BLaER1 treated with 17β-estradiol and CSF1 and Interleukin-3, amounts not matched to agents 10 nM and 100 nM (cell line): ENCODE measurements around the gene HIVEP1.
"Not testable (repeated sequence)": the region's sequence is repeated elsewhere in the genome, so short reads cannot be mapped to it uniquely, and the experiment has no call there.

Experiments
- H3K27ac ChIP-seq, 11 experiments: shearing (Covaris generic); formaldehyde crosslinking; 2 replicates each; pipeline ENCODE4 v1.8.1; 2022
- H3K27me3 ChIP-seq, 11 experiments: shearing (Covaris generic); formaldehyde crosslinking; 2 replicates each; pipeline ENCODE4 v1.8.1; 2022
- H3K36me3 ChIP-seq, 11 experiments: shearing (Covaris generic); formaldehyde crosslinking; 2 replicates each; pipeline ENCODE4 v1.8.1; 2022
- H3K4me1 ChIP-seq, 10 experiments: shearing (Covaris generic); formaldehyde crosslinking; 2 replicates each; pipeline ENCODE4 v1.8.1; 2022
- H3K4me2 ChIP-seq, 11 experiments: shearing (Covaris generic); formaldehyde crosslinking; 2 replicates each; pipeline ENCODE4 v1.8.1; 2022
- H3K4me3 ChIP-seq, 10 experiments: shearing (Covaris generic); formaldehyde crosslinking; 2 replicates each; pipeline ENCODE4 v1.8.1; 2022
- H3K9ac ChIP-seq, 11 experiments: shearing (Covaris generic); formaldehyde crosslinking; 2 replicates each; pipeline ENCODE4 v1.8.1; 2022
- H3K9me3 ChIP-seq, 11 experiments: shearing (Covaris generic); formaldehyde crosslinking; replicated peaks in 1 of 11; 2 replicates each; pipeline ENCODE4 v1.8.1; 2022
- H4K20me1 ChIP-seq, 11 experiments: shearing (Covaris generic); formaldehyde crosslinking; 2 replicates each; pipeline ENCODE4 v1.8.1; 2022
- Cebpa-rat ChIP-seq, 11 experiments: shearing (Covaris generic); IDR thresholded peaks; 2 replicates each; pipeline ENCODE4 v1.8.1; 2022

HIVEP1 gene

GRCh38 chr6:12099623-12100338, 87.7 kb downstream of the HIVEP1 start:
- H4K20me1 ChIP-seq: peaks cover 0 to 15% (median 0%) of the 10 kb centered on the region in 11 experiments; a peak in 2 of 22 replicates
- H3K27ac ChIP-seq: no peak overlapping the region
- H3K9me3 ChIP-seq: no peaks in the 10 kb centered on the region
- no peak overlapping the region for H3K9ac ChIP-seq
- H3K4me3 ChIP-seq: no peak overlapping the region
- H3K4me2 ChIP-seq: no peak overlapping the region
- H3K36me3 ChIP-seq: peaks cover 0 to 16% (median 0%) of the 10 kb centered on the region in 11 experiments; a peak in 1 of 22 replicates
- no peak for TF ChIP-seq Cebpa-rat (IDR thresholded peaks at IDR 0.05)
- no peaks in the 10 kb centered on the region for H3K27me3 ChIP-seq
- no peaks in the 10 kb centered on the region for H3K4me1 ChIP-seq

- Histone ChIP-seq H3K27me3 (no peaks in the 10 kb centered on the region), H3K4me3 (no peak overlapping the region), H3K36me3 (peaks cover 0 to 16% (median 0%) of the 10 kb centered on the region in 11 experiments; a peak in 1 of 22 replicates), H3K27ac (no peak overlapping the region), H4K20me1 (peaks cover 0 to 24% (median 0%) of the 10 kb centered on the region in 11 experiments; a peak in 2 of 22 replicates), H3K9me3 (no peaks in the 10 kb centered on the region), H3K4me1 (no peaks in the 10 kb centered on the region), H3K4me2 (no peak overlapping the region), H3K9ac (no peak overlapping the region)
- TF ChIP-seq Cebpa-rat (IDR thresholded peaks at IDR 0.05): no peak
Observed at GRCh38 chr6:12101048-12101447, 88.9 kb downstream of the HIVEP1 start.

GRCh38 chr6:12101653-12102312, 89.7 kb downstream of the HIVEP1 start:
- Histone ChIP-seq H3K9ac (no peak overlapping the region), H4K20me1 (peaks cover 0 to 20% (median 0%) of the 10 kb centered on the region in 11 experiments; a peak in 2 of 22 replicates), H3K27me3 (no peaks in the 10 kb centered on the region), H3K4me3 (no peak overlapping the region), H3K4me1 (no peaks in the 10 kb centered on the region), H3K9me3 (no peaks in the 10 kb centered on the region), H3K36me3 (peaks cover 0 to 16% (median 0%) of the 10 kb centered on the region in 11 experiments; a peak in 1 of 22 replicates), H3K4me2 (no peak overlapping the region), H3K27ac (no peak overlapping the region)
- TF ChIP-seq Cebpa-rat (IDR thresholded peaks at IDR 0.05): no peak

GRCh38 chr6:12102350-12102749, 90.2 kb downstream of the HIVEP1 start:
- Histone ChIP-seq H3K4me1 (no peaks in the 10 kb centered on the region), H3K4me3 (no peak overlapping the region), H3K27me3 (no peaks in the 10 kb centered on the region), H3K27ac (no peak overlapping the region), H3K4me2 (no peak overlapping the region), H4K20me1 (peaks cover 0 to 20% (median 0%) of the 10 kb centered on the region in 11 experiments; a peak in 2 of 22 replicates), H3K36me3 (peaks cover 0 to 20% (median 1%) of the 10 kb centered on the region in 11 experiments; a peak in 8 of 22 replicates), H3K9me3 (peaks cover 0 to 5% (median 2%) of the 10 kb centered on the region in 11 experiments; a peak in 13 of 22 replicates), H3K9ac (no peak overlapping the region)
- TF ChIP-seq Cebpa-rat (IDR thresholded peaks at IDR 0.05): no peak

- Histone ChIP-seq H3K9ac (no peak overlapping the region), H3K27ac (no peak overlapping the region), H3K36me3 (peaks cover 0 to 27% (median 6%) of the 10 kb centered on the region in 11 experiments; a peak in 9 of 22 replicates), H4K20me1 (peaks cover 0 to 20% (median 0%) of the 10 kb centered on the region in 11 experiments; a peak in 2 of 22 replicates), H3K4me3 (no peak overlapping the region), H3K27me3 (no peaks in the 10 kb centered on the region), H3K4me2 (no peak overlapping the region), H3K4me1 (no peaks in the 10 kb centered on the region), H3K9me3 (peaks cover 0 to 13% (median 8%) of the 10 kb centered on the region in 11 experiments; a peak in 15 of 22 replicates)
- no peak for TF ChIP-seq Cebpa-rat (IDR thresholded peaks at IDR 0.05)
Observed at GRCh38 chr6:12103158-12103557, 91.0 kb downstream of the HIVEP1 start.

GRCh38 chr6:12105271-12105670, 93.2 kb downstream of the HIVEP1 start:
- Histone ChIP-seq H3K36me3 (peaks cover 0 to 31% (median 10%) of the 10 kb centered on the region in 11 experiments; a peak in 11 of 22 replicates), H3K4me2 (no peak overlapping the region), H3K9me3 (peaks cover 0 to 17% (median 9%) of the 10 kb centered on the region in 11 experiments; a peak in 17 of 22 replicates), H4K20me1 (peaks cover 0 to 20% (median 0%) of the 10 kb centered on the region in 11 experiments; a peak in 2 of 22 replicates), H3K4me3 (no peak overlapping the region), H3K27ac (no peak overlapping the region), H3K4me1 (peaks cover 0 to 6% (median 2%) of the 10 kb centered on the region in 10 experiments; a peak in 9 of 20 replicates), H3K9ac (no peak overlapping the region), H3K27me3 (no peaks in the 10 kb centered on the region)
- TF ChIP-seq Cebpa-rat (IDR thresholded peaks at IDR 0.05): no peak

- not testable (repeated sequence) for H3K27me3 ChIP-seq, H3K4me2 ChIP-seq, H3K4me3 ChIP-seq, H3K9ac ChIP-seq, H3K27ac ChIP-seq
- peaks cover 0 to 17% (median 9%) of the 10 kb centered on the region in 11 experiments; a peak in 17 of 22 replicates for H3K9me3 ChIP-seq
- peaks cover 5 to 11% (median 8%) of the 10 kb centered on the region in 10 experiments; a peak in 16 of 20 replicates for H3K4me1 ChIP-seq
- H3K36me3 ChIP-seq: peaks cover 0 to 42% (median 12%) of the 10 kb centered on the region in 11 experiments; a peak in 11 of 22 replicates
- H4K20me1 ChIP-seq: peaks cover 0 to 17% (median 0%) of the 10 kb centered on the region in 11 experiments; a peak in 2 of 22 replicates
Observed at GRCh38 chr6:12108376-12108775, 96.3 kb downstream of the HIVEP1 start.

GRCh38 chr6:12110523-12111362, 98.6 kb downstream of the HIVEP1 start:
- Histone ChIP-seq H3K27me3 (no peaks in the 10 kb centered on the region), H3K9me3 (peaks cover 2 to 28% (median 16%) of the 10 kb centered on the region in 11 experiments; a peak in 19 of 22 replicates), H3K36me3 (peaks cover 0 to 57% (median 15%) of the 10 kb centered on the region in 11 experiments; a peak in 14 of 22 replicates), H3K4me3 (no peak overlapping the region), H3K9ac (no peak overlapping the region), H3K4me1 (peaks cover 8 to 25% (median 15%) of the 10 kb centered on the region in 10 experiments; a peak in 18 of 20 replicates), H3K4me2 (peak overlapping the region in 3 of 11 experiments; percentile 8 to 33 (median 11); a peak in 5 of 22 replicates), H4K20me1 (no peaks in the 10 kb centered on the region; a peak in 1 of 22 replicates), H3K27ac (no peak overlapping the region)
- TF ChIP-seq Cebpa-rat (IDR thresholded peaks at IDR 0.05): no peak
